Activated CD8-positive, alpha-beta T cell treated with anti-CD3 and anti-CD28 coated beads for 36 hours (primary cell): ENCODE results near the gene ACTR8. TPM values are rescaled to one million over a fixed set of nuclear protein-coding genes. Genes with fewer than 3 reads are reported as not detected.

Experiments used
- ATAC-seq: fragments of 200-7000 bp; cut with Tn5 transposase; one replicate; pipeline ENCODE4 v1.10.0; 2021; ENCODE audit warnings: mild to moderate bottlenecking, moderate library complexity
- CTCF ChIA-PET: fragments of 350-600 bp; sonication (Branson Sonifier 250); formaldehyde crosslinking; loops from one replicate; lab custom pipeline; 2021; ENCODE audit warnings: antibody characterized with exemption; lab: Charles Lee
- POLR2A ChIA-PET: fragments of 350-600 bp; sonication (Branson Sonifier 250); formaldehyde crosslinking; loops from one replicate; lab custom pipeline; 2021; ENCODE audit warnings: antibody characterized with exemption; lab: Charles Lee
- DNase-seq: peaks from one replicate; pipeline ENCODE4 v3.0.0-alpha.2; 2020
- H3K27ac Mint-ChIP-seq: one replicate; pipeline ENCODE4 v1.8.0; 2021; ENCODE audit warnings: mild to moderate bottlenecking, mixed read lengths
- H3K27me3 Mint-ChIP-seq: one replicate; pipeline ENCODE4 v1.8.0; 2021; ENCODE audit warnings: mixed read lengths
- H3K36me3 Mint-ChIP-seq: one replicate; pipeline ENCODE4 v1.8.0; 2021; ENCODE audit warnings: low read depth, mixed read lengths
- H3K4me1 Mint-ChIP-seq: one replicate; pipeline ENCODE4 v1.8.0; 2021; ENCODE audit warnings: low read depth, mixed read lengths
- H3K4me3 Mint-ChIP-seq: one replicate; pipeline ENCODE4 v1.8.0; 2021; ENCODE audit warnings: mild to moderate bottlenecking, moderate library complexity, mixed read lengths
- H3K9me3 Mint-ChIP-seq: one replicate; pipeline ENCODE4 v1.8.0; 2021; ENCODE audit warnings: mixed read lengths
- CTCF ChIP-seq: fragments of 200-600 bp; IDR thresholded peaks from one replicate; pipeline ENCODE4 v1.8.0; 2022; ENCODE audit warnings: antibody characterized with exemption, mild to moderate bottlenecking
- intact Hi-C: fragments of 100-400 bp; cut with micrococcal nuclease; formaldehyde crosslinking; loops from one replicate; pipeline ENCODE4 v1.10.0; 2022
- total RNA-seq, 2 experiments: library from RNA; stranded (reverse); gene quantifications; one replicate each; pipeline ENCODE4 v1.2.3, GENCODE V29; 2021

ACTR8 gene
- total RNA-seq, 2 experiments from 2014 or later, result 28.5 to 33.5 TPM

DNA sequence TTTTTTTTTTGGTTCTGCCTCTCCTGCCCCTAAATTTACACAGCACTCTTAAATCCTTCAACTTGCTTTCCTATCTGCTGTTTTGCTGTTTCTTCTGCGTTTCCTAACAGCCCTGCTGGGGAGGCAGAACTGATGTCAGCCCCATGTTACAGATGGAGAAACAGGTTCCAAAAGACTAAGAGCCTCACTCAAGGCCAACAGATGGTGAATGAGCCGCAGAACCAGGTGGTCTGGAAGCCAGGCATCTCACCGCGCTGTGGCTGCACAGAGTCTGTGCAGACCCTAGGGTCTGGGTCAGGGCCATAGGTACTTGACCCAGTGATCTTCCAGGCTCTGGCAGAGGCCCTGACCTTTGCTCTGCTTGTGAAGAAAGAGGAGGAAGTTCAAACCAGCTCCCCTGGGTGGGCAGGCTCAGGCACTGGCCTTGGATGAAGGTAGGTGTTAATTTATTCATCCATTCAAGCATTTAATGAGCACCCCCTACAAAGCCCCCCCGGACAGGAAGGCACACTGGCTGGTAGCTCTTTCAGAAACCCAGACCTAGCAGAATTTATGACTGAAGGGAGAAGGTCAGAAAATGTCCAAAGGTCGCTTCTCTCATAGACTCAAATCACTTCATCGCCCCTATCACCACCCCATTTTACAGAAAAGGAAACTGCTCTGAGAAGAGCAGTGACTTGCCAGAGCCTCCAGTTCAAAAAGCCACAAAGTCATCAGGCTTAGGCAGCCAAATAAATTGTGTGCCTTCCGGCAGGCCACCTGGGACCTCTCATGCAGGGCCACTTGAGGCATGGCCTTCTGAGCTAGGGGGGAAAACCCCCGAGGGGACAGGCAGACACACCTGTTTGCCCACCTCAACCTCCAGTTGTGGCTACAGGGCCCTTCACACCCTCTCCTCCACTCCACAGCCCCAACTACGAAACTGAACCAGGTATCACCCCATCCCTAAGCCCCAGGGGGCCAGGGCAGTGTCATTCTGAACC is 38.5 kb downstream of the ACTR8 start:
- H3K27ac Mint-ChIP-seq, result no peak overlapping the region
- CTCF ChIA-PET, result interaction anchor here (1.4 kb wide), 1 partner anchor 14 kb away, joined by 3 read pairs; no protein-coding TSS in a partner anchor
- H3K9me3 Mint-ChIP-seq, result no peaks in the 10 kb centered on the region

DNA sequence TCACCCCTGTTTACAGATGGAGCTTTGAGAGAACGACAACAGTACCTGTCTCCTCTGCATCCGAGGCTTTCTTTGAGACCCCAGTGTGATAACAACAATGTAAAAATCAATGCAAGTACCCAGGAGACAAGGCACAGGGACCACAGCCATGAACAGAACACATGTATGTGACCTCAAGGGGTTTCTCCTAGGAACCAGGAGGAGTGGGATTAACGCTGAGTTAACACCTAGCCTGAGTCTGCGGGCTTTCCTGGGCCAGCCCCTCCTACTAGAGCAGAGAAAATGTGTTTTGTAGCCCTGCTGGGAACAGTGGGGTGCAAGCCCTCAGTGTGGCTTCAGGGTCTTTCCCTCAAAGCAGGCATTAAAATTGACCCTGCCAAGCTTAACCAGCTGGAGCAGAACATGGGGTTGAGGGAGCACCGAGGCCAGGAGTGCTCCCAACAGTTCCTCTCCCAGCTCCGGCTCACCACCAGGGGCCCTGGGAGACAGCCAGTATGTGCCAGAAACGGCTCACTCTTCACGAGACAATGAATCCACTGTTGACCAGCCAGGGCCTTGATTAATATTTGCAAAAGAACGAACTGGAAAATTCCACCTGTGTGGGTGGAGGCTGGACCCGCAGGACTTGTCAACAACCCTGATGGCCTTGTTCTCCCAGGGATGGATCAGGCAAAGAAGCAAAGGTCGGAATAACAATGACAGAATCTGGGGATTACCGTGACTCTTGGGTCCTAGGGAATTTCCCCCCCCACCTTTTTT is 39.3 kb downstream of the ACTR8 start:
- DNase-seq (no peak), ATAC-seq (no peak)
- Mint-ChIP-seq H3K4me1 (no peaks in the 10 kb centered on the region), H3K36me3 (no peaks in the 10 kb centered on the region), H3K27me3 (peaks cover 30% of the 10 kb centered on the region), H3K27ac (no peak overlapping the region), H3K4me3 (no peak overlapping the region), H3K9me3 (no peaks in the 10 kb centered on the region)
- TF ChIP-seq CTCF, result no peak
- ChIA-PET POLR2A (no interaction called here), CTCF (no interaction called here)
- intact Hi-C loops, result no loop called here

More for the DNA sequence above, 38.5 kb downstream of the ACTR8 start:
- no peak for DNase-seq
- Mint-ChIP-seq H3K27me3 (peaks cover 31% of the 10 kb centered on the region), H3K4me1 (no peaks in the 10 kb centered on the region), H3K36me3 (no peaks in the 10 kb centered on the region), H3K4me3 (no peak overlapping the region)
- intact Hi-C loops, result no loop called here
- POLR2A ChIA-PET, result no interaction called here
- TF ChIP-seq CTCF, result no peak
- ATAC-seq, result no peak

GRCh38 chr3:53841296-53841695 is 40.7 kb downstream of the ACTR8 start:
- H3K27ac Mint-ChIP-seq, result no peak overlapping the region
- H3K27me3 Mint-ChIP-seq, result peaks cover 23% of the 10 kb centered on the region
- no peak for ATAC-seq
- DNase-seq, result no peak
- H3K4me3 Mint-ChIP-seq, result no peak overlapping the region
- POLR2A ChIA-PET, result no interaction called here
- H3K36me3 Mint-ChIP-seq, result no peaks in the 10 kb centered on the region
- no peaks in the 10 kb centered on the region for H3K9me3 Mint-ChIP-seq
- TF ChIP-seq CTCF, result no peak
- CTCF ChIA-PET, result no interaction called here
- no peaks in the 10 kb centered on the region for H3K4me1 Mint-ChIP-seq
- intact Hi-C loops, result no loop called here

- no peaks in the 10 kb centered on the region for H3K9me3 Mint-ChIP-seq
- no peak for TF ChIP-seq CTCF
- H3K4me1 Mint-ChIP-seq, result no peaks in the 10 kb centered on the region
- peak; percentile 39 for ATAC-seq
- H3K4me3 Mint-ChIP-seq, result no peak overlapping the region
- H3K27me3 Mint-ChIP-seq, result no peaks in the 10 kb centered on the region
- ChIA-PET POLR2A (no interaction called here), CTCF (interaction anchor here (0.6 to 0.7 kb wide), 2 partner anchors 8 to 1795 kb away, joined by 3 read pairs; no protein-coding TSS in a partner anchor)
- H3K27ac Mint-ChIP-seq, result no peak overlapping the region
- no peaks in the 10 kb centered on the region for H3K36me3 Mint-ChIP-seq
- intact Hi-C loops, result no loop called here
- DNase-seq, result peak; percentile 15
These were observed 44.6 kb downstream of the ACTR8 start for GRCh38 chr3:53837331-53837730.
